DMS 273 treated with DMSO at 0.1 percent for 48 hours (cell line): ENCODE measurements around the gene RALGAPA2.
A peak's percentile ranks its signal among the peaks of the same experiment; 100 is the strongest.

Experiments
- DNase-seq: peaks from one replicate; lab custom pipeline; 2025; lab: John Stamatoyannopoulos, UW

The RALGAPA2 gene

DNA sequence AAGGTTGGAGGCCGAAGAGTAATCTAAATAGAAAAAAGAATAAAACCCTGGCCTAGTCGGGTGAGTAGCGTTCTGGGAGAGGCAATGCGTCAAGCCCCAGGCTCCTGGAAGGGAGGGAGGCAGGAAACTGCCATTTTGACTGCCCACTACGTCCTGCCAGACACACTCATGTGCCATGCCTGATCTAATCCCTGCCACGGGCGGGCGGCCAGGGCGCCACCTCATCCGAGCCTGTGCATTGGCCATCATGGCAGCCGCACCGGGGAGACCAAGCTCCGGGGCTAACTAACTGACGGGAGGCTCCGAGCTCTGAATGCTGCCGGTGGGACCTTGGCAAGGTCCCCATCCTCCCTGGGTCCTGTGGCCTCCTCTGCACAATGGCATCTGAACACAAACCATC is 275.8 kb downstream of the RALGAPA2 start:
- DNase-seq = no peak

DNA sequence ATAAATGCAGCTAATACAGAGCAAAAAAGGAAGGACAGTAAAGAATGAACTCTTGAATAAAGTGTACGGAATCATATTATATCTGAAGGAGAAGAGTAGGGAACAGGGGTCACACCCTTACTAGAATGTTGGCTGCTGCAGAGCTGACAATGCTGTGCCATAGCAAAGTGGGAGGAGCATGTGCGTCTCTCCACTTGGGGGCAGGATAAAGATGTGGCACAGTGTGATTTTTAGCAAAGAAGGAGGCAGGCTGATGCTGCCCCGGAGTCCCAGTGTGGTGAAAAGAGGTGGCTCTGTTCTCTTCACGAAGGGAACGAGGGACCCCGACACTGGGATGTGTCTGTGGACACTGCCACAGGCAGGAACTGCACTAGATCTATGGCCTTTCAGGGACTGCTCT is 277.0 kb downstream of the RALGAPA2 start:
- no peak for DNase-seq

DNA sequence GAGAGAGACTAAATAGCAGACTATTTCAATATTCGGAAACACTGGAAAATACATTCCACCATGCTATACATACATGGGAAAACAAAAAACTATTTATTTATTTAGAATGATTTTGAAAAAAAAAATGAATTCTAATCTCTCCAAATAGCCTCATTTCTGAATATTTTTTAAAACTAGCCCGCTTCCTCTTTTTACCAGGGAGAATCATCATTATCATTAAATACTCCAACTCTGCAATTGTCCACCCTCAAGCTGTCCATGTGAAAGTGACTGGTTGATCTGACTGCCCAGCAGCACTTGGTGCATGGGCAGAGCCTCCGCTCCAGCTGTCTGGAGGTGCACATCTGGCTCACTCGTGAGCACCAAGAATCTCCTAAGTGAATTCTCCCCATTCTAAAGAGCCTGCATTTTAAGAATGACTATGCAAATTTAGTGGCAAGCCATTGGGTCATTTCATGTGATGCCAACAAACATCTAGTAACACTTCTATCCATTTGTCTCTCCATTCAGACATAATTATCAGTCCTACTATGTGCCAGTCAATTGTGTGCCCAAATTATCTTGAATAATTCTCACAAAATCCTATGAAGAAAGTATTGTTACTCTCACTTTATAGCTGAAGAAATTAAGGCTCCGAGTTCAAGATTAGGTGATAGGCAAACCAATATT is 279.7 kb downstream of the RALGAPA2 start:
- no peak for DNase-seq

DNA sequence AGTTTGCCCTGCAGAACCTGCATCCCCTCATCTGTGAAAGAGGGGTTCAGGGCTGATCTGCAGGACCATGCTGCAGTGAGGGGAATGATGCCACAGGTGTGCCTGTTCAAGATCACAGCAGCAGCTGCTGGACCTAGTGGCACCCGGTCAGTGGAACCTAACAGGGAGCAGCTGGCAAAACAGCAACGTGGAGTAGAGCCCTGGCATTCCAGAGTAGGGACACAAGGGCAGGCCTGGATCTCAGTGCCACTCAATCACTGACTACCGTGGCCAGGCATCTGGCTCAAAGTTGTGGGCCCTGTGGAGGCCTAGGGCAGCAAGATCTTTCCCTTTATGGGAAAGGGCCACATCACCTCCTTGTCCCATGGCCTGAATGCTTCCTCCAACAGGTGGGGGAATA is 282.4 kb downstream of the RALGAPA2 start:
- DNase-seq = no peak

DNA sequence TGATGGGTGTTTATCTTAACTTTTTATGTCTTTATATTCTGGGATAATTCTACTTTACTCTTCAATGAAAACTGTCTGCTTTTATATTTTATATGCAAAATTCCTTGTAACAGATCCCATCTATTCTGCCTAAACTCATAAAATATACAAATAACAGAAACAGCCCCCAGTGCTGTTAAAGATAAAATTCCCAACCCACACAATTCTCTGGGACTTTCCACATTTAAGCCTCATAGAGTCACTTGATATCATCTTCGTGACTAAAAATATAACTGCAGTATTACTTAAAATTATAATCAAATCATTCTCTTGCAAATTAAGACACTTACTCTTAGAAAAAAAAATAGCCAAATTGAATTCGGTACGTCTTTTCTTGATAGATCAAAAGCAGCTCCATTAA is 284.4 kb downstream of the RALGAPA2 start:
- DNase-seq = no peak

DNA sequence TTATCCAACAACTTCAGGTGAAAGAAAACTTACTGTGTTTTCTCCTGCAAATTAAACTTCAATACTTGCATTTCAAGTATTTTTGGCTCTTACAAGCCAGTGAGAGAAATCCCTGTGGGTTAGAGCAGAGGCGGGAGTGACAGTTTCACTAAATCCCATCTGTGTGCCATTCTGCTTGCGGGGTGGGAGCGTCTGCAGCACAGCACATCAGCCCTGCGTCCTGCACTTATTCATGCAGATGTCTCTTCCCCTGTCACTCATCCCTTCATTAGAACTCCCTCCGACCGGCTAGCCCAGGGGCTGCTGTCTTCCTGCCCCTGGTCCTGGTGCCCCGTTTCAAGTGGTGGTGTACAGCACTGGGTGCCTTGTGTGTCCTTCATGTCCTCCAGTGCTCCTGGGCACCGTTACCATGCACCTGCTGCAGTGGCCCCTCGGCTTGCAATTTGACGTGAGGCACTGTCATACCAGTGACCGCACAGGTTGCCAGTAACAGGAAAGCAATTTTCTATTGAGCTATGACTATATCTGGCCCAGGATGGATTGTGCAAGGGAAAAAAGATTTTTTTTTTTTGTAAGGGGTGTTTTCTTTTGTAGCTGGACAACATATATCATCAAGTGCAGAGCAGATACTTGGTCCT is 285.1 kb downstream of the RALGAPA2 start:
- DNase-seq = no peak

DNA sequence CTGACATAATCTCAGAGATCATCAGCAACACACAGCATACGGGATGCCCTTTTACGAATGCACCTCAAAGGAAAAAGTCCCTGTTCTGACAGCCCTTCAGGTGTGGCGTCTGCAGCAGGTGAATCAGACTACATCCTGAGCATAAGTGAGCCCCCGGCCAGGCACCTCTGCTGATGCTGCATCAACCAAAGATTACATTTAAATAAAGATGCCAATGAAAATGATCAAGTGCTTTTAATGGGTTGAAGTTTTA is 285.9 kb downstream of the RALGAPA2 start:
- no peak for DNase-seq

DNA sequence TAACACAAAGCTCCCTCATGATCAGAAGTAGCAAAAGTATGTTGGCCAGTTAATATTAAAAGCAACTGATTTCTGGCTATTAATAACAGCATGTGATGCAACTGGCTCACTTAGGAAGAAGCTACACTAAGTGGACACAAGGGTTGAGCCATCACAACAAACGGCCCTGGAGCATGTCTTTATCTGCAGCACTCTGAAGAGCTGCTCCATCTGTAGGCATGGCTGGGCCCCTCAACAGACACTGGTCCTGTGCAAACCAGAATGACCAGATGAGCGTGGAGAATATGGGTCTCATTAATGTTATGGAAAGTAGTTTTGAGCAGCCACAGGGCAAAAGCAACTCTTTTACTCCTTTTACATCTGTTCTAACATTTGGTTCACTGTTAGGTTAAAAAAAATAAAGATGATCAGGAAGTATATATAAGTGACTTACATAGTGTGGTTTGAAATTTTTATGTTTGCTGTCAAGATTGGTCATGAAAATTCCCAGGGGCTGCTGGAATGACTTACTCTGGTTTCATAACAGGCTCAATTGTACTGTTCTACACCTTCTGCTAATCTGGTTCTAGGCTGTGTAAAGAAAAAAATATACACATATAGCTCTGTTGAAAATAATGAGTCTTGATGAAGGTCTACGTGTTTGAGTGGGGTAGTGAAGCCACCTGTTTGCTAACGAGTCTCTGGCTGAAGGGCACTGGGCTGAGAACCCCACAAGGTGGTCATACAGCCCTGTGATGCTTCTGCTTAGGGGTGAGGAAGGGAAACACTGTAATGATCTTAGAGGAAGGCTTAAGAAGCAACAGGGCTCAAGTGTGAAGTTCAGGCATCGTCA is 286.4 kb downstream of the RALGAPA2 start:
- no peak for DNase-seq

DNA sequence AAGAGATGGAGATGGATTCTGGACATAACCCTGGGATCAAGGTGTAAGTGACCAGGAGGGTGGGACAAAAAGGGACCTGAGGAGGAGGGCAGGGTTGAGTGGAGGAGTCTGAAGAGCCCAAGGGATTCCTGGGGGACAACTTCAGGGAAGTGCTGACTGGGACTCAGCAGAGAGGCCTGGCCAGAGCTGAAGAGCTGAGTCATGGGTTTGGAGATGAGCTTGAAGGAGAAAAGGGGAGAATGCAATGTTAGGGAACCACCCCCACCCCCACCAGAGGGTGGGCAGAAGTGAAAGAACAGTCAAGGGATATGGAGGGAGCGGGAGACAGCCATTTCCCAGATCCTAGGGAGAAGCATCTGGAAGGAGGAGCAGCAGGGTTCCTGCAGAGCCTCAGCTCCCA is 289.3 kb downstream of the RALGAPA2 start:
- DNase-seq = no peak

DNA sequence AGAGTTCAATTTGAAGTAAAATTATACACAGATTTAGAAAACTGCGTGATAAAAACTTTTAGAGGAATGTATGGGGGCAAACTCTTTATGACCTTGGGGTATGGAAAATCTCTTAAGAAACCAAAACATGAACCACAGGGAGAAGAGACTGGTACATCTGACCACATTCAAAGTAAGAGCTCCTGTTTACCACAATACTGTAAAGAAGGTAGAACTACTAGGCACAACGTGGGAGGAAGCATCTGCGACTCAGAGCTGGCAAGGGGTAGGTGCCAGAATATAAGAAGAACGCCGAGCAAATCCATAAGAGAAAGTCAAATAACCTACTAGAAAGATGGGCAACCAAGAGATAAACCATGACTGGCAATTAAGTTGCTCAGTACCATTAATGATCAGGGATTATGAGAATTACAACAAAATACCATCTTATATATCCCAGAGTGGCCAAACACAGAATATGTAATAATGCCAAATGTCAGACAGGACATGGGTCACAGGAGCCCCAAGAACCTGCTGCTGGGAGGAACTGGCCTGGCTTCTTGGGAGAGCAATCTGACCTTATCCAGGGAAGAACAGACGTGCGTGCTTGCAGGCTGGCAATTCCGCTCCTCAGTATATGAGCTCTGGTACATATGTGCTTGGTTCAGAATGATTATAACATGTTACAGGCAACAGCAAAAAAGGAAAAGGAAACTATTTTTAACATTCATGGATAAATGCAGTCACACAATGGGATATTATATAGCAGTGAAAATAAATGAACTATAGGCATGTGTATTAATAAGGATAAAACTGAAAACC is 294.4 kb downstream of the RALGAPA2 start:
- DNase-seq = no peak

DNA sequence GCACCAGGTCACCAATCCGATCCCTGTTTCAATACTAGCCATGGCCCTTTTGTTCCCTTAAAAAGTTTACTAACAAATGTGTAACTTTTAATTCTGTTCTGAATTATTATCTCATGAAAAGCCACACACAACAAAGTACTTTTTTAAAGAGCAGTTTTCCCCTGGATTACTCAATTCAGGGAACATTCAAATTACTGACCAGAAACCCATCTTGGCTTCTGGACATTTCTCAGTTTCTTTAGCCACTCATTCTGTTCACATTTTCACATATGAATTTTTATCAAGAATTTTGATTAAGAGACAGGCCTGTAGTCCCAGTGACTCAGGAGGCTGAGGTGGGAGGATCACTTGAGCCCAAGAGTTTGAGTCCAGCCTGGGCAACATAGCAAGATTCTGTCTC is 297.1 kb downstream of the RALGAPA2 start:
- DNase-seq = no peak

DNA sequence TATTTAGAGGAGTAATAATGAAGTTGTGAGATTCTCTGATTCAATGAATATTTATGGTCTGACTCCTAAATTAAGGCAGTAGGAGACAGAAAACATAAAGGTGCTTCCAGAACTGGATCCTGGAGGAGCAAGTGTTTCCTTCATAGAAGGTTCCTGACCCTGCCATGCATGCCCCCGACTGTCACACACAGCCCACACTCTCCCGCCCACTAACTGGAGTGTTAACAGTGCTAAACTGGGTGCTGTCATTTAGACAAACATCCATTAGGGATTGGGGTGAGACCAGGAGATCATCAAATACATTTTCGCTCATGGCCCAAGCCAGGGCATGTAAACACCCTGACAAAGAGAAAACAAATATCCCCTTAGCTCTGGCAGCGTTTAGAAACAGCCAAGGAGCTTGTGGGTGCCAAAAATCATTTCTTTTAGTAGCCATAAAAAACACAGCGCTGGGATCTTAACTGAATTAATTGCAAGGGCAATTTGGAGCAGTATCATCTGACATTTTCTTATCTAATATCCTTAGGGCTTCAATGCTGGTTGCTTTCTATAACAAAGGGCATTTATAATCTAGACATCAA is 297.7 kb downstream of the RALGAPA2 start:
- no peak for DNase-seq

DNA sequence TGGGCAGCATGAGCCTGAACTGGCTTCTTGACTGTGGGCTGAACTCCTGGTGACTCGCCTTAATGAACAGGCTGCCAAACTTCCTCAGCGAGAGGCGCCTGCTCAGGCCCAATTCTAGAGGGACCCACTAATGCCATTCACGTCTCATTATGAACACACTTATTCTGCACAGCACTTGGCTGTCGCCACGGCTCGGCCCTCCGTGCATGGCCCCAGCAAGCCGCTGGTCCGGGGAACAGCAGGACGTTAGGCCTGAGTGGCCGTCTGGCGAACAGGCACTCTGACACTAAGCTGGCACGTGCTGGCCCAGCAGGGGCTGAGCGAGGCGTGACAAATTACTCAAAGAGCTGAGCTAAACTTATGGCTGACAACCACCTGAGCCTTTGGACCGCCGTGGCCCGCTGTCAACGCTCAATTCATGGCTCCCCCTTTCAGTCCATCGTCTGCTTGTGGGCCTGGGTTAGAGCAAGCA is 298.6 kb downstream of the RALGAPA2 start:
- peak; percentile 48 for DNase-seq

DNA sequence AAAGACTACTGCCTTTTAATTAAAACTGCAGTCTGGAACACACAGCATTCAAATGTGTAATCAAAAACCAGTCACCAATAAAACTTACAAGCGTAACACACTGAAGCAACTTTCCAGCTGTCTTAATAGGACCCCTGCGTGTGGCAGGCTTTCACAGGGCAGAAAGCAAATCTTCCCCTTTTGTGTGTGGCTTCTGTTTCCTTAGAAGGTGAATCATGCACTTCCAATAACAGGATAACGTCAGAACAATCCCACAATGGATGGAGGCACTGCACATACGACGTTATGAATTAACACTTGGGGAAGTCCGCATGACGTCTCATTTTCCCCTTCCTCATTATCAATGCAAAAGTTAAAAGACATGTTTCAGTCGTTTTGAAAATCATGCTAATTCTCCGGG is 299.7 kb downstream of the RALGAPA2 start:
- peak; percentile 63 for DNase-seq

DNA sequence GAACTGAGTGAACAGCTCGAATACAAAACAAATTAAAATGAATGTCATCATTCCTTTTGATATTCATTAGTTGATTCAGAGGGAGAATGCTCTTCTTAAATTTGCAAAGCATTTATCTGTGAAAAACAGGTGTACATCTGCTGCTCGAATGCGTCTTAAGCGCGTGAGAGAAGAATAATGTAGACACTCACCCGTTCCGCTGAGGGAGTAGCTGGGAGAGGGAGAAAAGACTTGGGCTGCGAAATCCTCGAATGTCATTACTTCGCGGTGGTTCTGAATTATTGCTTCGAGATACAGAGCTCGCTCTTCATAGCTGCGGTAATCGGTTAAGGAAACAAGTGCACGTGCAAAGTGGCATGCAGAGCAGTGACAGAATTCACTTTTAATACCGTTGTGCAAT is 300.6 kb downstream of the RALGAPA2 start:
- DNase-seq = no peak

DNA sequence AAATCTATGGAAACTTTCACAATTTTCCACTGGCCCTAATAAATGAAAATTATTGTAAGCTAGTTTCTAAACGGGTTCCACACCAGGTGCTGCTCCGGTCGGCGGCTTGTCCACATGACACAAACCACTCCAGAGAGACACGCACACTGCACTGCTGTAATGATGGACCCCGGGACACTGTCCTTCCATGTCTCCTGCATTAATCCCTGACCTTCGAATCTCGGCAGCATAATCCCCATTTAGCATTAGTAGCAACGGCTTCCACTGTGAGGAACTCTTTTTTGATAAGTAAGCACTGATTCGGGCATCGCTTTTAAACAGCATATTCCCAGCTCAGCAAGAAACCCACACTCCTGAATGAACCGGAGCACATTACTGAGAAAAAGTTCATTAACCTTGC is 301.0 kb downstream of the RALGAPA2 start:
- DNase-seq = no peak

DNA sequence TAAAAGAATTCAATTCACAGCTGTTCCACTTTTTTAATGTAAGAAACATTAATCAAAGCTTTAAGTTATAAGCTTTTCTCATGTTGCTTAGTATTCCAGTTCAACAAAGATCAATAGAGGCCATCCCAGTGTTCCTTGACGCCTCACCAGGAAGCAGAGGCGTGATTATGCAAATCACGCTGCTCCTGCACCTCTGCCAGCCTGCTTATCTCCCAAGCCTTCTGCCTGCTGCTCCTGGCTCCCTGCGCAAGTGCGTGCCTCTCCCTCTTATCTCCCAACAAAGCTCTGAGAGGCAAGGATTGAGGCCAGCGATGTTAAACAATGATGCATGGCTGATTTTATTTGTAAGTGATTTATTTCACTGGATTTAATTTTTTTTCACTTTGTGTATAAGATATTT is 301.8 kb downstream of the RALGAPA2 start:
- DNase-seq = peak; percentile 85

DNA sequence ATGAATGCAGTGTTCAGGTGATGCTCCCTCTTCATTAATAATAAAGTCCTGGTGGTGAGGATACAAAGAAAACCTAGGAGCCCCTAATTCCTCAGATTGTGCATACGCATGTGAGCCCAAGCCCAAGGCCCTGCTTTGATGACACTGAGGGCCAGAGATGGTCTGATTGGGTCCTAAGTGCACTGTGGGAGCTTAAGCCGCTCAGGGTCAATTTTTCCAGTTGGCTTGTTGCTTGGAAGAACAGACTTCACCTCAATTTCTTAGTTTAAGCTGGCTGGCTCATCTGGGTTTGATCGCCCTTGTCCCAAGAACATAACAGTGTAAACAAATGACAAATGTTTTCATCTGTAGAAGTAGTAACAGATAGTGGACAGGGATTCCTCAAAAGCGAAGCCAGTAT is 303.1 kb downstream of the RALGAPA2 start:
- DNase-seq = no peak

DNA sequence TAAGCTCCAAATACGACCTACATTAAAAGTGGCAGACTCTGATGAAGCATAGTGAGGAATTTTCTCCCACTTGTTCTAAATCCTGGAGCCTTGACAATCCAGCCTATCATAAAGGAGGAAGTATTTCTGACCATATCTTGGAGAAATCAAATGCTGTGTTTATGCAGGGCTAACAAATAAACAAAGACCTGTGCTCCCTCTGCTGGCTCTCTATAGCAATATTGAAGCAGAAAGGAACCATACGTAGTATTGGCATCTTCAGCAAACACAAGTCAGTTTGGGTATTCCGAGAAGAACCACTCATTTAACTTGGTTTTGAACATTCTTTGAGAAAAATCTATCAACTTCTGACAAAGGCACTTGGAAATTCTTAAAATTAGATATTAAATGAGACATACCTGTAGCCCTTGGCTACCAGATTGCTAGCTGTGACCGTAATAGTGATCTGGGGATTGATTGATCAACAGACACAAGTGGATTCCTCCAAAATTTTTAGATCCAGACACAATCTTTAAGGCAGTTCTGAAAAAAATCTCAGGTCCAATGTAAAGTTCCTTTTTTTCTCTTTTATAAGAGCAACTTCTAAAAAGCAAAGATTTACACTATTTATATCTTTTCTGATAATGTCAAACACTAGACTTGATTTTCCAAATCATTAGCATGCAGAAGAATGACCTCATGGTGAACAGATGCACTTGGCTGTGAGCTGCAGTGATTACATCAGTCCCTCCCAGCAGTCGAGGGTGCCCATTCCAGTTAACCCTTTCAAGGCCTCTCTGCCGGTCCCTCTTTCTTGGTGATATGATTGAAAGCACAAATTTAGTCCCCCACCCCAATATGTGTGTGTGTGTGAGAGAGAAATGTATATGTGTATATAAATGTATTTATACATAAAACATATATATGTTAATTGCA is 304.3 kb downstream of the RALGAPA2 start:
- DNase-seq = peak; percentile 78

DNA sequence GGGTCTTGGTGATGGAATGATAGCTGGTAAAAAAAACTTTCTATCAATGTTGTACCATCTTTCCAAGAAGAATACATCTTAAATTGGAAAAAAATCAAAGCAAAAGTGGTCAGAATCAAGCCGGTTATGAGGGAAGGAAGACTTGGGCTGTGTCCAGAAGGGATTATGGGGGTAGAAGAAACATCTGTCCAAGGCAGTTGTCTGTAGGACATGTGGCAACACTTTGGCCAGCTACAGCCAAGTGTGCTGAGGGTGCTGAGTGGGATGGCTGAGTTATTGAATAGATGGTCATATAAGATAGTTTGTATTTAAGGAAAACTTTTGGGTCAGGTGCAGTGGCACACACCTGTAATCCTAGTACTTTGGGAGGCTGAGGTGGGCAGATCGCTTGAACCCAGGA is 306.1 kb downstream of the RALGAPA2 start:
- DNase-seq = peak; percentile 12

DNA sequence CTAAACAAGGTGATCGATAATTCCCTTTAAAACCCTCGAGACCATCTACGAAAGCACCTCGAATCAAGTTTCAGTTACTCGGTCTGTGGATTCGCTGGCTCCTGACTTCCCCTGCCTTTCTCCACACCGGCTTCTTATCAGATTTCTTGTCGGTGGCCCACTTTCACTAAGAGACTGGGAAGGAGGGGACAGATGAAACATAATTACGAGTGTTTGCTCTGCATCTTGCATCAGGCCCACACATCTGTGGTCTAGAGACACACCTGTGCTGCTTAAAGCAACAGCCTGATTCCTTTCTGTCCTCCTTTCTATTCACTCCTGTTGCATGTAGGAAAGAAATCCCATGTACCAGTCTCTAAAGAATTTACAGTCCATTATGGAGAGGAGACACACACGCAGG is 306.8 kb downstream of the RALGAPA2 start:
- DNase-seq = no peak
